Heart left ventricle (tissue), 16 donors: ENCODE results near the gene CYP27C1. TPM values are rescaled to one million over a fixed set of nuclear protein-coding genes. Genes with fewer than 3 reads are reported as not detected.
"Not testable (repeated sequence)": the region's sequence is repeated elsewhere in the genome, so short reads cannot be mapped to it uniquely, and the experiment has no call there.

Experiments used
- ATAC-seq, 4 donors: fragments of 200-7000 bp; cut with Tn5 transposase; one replicate each; pipeline ENCODE4 v1.9.1; 2020 to 2022; ENCODE audit warnings: moderate library complexity in 4 of 4, mild to moderate bottlenecking in 3 of 4, moderate number of reproducible peaks in 1 of 4
- DNase-seq, 5 donors: peaks; one replicate each; pipeline ENCODE4 v3.0.0-alpha.2; 2020
- H3K27ac ChIP-seq, 12 donors: fragments of 200-600 bp; sonication (generic) in 4 of 12; one replicate each; pipeline versions ENCODE4 v1.5.0 to v1.8.0; 2016 to 2022; ENCODE audit warnings: mild to moderate bottlenecking in 2 of 12
- H3K27me3 ChIP-seq, 9 donors: fragments of 200-600 bp; sonication (generic) in 2 of 9; one replicate each; pipeline versions ENCODE4 v1.5.1 to v1.8.0; 2016 to 2022; ENCODE audit warnings: mild to moderate bottlenecking in 3 of 9
- H3K36me3 ChIP-seq, 9 donors: fragments of 200-600 bp; sonication (generic) in 2 of 9; one replicate each; pipeline versions ENCODE4 v1.5.0 to v1.8.0; 2018 to 2022; ENCODE audit warnings: mild to moderate bottlenecking in 2 of 9
- H3K4me1 ChIP-seq, 12 donors: fragments of 200-600 bp; sonication (generic) in 4 of 12; one replicate each; pipeline versions ENCODE4 v1.5.0 to v1.8.0; 2016 to 2022; ENCODE audit warnings: mild to moderate bottlenecking in 3 of 12
- H3K4me3 ChIP-seq, 12 donors: fragments of 200-600 bp; sonication (generic) in 4 of 12; one replicate each; pipeline versions ENCODE4 v1.5.0 to v1.8.0; 2017 to 2022; ENCODE audit warnings: mild to moderate bottlenecking in 9 of 12, moderate library complexity in 4 of 12
- H3K9me3 ChIP-seq, 12 donors: fragments of 200-600 bp; sonication (generic) in 4 of 12; one replicate each; pipeline versions ENCODE4 v1.5.0 to v1.8.0; 2016 to 2022; ENCODE audit warnings: mild to moderate bottlenecking in 1 of 12
- CTCF ChIP-seq, 12 donors: fragments of 200-600 bp; sonication (generic) in 4 of 12; IDR thresholded peaks; one replicate each; pipeline versions ENCODE4 v1.5.0 to v1.8.0; 2018 to 2022; ENCODE audit warnings: antibody characterized with exemption in 12 of 12, mild to moderate bottlenecking in 5 of 12
- POLR2A ChIP-seq, 2 donors: fragments of 450-650 bp; IDR thresholded peaks; one replicate each; pipeline ENCODE4 v1.6.1; 2017; ENCODE audit warnings: antibody characterized with exemption in 2 of 2, mild to moderate bottlenecking in 2 of 2, moderate library complexity in 2 of 2
- WGBS, 4 donors: extraction: QIAGEN DNeasy Blood & Tissue Kit in 2 of 4; methylation state at CpG; one replicate each; pipeline versions ENCODE4 v1.1.5 to v1.1.7; 2013 to 2018; 5-methylcytosine and 5-hydroxymethylcytosine counted together
- intact Hi-C, 10 donors: fragments of 100-400 bp; cut with DNase I; formaldehyde crosslinking; loops; one replicate each; pipeline versions ENCODE4 v1.11.1 to v1.14.2; 2022
- polyA plus RNA-seq, 2 donors: library from polyadenylated mRNA; stranded (reverse); fragments of 200-250 nt; gene quantifications; one replicate each; pipeline ENCODE4 v1.2.3, GENCODE V29; 2013
- total RNA-seq, 9 donors: library from RNA; depleted of rRNA in 2 of 9; stranded (reverse); fragments of >200 nt in 2 of 9; fragmentation: NEBNext Ultra II Directional in 3 of 9; extraction: Animal tissue kit (Norgen Biotek cat#: 25700) in 3 of 9; gene quantifications; one replicate each; pipeline versions ENCODE4 v1.1.0 to v1.2.4, GENCODE V29; 2016 to 2023
- donor health status: ischemic (EF 13 %, LVEDD 7.1; RV severe dilation, severe dysfunction).
- donor health status: healthy with polysubstance abuse.
- donor health status: DM: no; HTN: yes; CAD: no.
- donor health status: DM: no; HTN: no; CAD: no.
- donor health status: ischemic (EF 25% LVEDD 6.9; RV normal size, moderate dysfunction).
- donor health status: ischemic (EF 25% LVEDD 5.7; RV mildly dilated, moderate dysfunction).
- donor health status: healthy.
- donor health status: DM: yes; HTN: yes; CAD: no.
- donor health status: ischemic (EF 35%, LVEDD 5.7; RV mildly dilated, moderate dysfunction).
- donor health status: nonischemic (EF 11% LVEDD 7.7; RV severe dilation, severe dysfunction).
- donor health status: DM: yes; HTN: yes; CAD: no.
- donor health status: PGD.
- donor health status: ischemic (EF 29% LVEDD 5.4; RV normal size, mild dysfunction).
- donor health status: nonischemic (EF 23%, LVEDD 6.1; RV moderate dilation, normal function).

CYP27C1 gene
- total and polyA plus RNA-seq, 11 donors = 0.06 to 0.44 (median 0.12) TPM; not detected in 8

DNA sequence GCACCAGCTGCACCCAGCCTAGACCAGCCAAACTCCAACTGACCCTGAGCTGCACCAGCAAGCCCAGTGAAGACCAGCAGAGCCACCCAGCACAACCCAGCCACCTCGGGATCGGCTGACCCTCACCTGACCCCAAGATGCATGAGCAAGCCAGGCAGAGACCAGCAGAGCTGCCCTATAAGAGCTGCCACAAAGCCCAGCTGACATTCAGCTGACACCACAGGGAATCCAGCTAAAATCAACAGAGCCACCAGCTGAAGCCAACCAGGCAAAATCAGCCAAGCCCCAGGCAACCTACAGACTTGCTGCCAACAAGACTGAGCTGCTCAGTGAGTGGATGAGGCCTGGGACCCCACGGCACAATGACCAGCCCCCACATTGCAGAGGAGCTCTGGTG, 54.6 kb downstream of the CYP27C1 start:
- DNase-seq = peak in 1 of 5 donors; percentile 2
- no peaks in the 10 kb centered on the region for H3K27me3 ChIP-seq
- H3K4me3 ChIP-seq = no peak overlapping the region
- no peaks in the 10 kb centered on the region for H3K9me3 ChIP-seq
- H3K27ac ChIP-seq = no peak overlapping the region
- H3K36me3 ChIP-seq = no peaks in the 10 kb centered on the region
- H3K4me1 ChIP-seq = no peaks in the 10 kb centered on the region
- 66 to 86% (median 77%) methylated on average over 3 of the region's 3 CpGs for WGBS, 4 donors
- no peak for ATAC-seq
- intact Hi-C loops = no loop called here
- TF ChIP-seq CTCF (IDR thresholded peaks at IDR 0.05) = no peak

DNA sequence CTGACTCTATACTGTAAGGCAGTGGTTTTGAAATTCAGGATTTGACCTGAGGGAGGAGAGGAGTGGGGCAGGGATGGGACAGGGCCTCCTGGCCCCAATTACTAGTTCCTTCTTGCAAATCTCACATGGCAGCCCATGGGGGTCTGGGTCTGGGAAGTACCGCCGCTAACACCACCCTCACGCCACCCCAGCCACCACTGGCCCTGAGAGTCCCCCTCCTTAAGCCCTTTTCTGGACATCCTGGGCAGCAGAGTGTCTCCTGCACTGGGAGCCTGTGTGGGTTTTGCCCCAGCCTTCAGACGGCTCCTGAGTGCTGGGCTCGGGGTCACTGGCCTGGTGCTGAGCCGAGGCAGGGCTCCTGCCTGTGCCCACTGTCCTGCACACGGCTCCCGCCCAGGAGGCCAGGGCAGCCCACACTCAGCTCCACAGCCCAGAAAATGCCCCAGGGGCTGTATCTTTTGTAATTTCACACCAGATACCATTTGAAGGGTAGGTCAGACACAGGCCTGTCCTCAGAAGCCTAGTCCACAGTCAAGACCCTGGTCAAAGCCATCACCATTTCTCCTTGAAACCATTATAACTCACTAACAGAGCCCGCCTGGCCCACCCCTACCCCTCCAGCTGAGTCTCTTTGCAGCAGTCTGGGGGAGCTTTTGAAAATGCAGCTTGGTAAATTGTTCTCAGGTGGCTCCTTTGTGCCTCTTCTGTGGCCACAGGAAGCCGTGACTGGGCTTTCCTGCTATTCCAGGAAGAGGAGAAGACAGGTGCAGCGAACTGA, 55.1 kb downstream of the CYP27C1 start:
- intact Hi-C loops = no loop called here
- no peaks in the 10 kb centered on the region for H3K27me3 ChIP-seq
- TF ChIP-seq CTCF (IDR thresholded peaks at IDR 0.05) (no peak), POLR2A (IDR thresholded peaks at IDR 0.05) (no peak)
- no peaks in the 10 kb centered on the region for H3K4me1 ChIP-seq
- ATAC-seq (peak in 1 of 4 donors; percentile 33), DNase-seq (no peak)
- no peaks in the 10 kb centered on the region for H3K9me3 ChIP-seq
- H3K4me3 ChIP-seq = no peak overlapping the region
- no peaks in the 10 kb centered on the region for H3K36me3 ChIP-seq
- WGBS, 4 donors = 90 to 97% (median 93%) methylated on average over 8 to 11 of the region's 11 CpGs
- no peak overlapping the region for H3K27ac ChIP-seq

DNA sequence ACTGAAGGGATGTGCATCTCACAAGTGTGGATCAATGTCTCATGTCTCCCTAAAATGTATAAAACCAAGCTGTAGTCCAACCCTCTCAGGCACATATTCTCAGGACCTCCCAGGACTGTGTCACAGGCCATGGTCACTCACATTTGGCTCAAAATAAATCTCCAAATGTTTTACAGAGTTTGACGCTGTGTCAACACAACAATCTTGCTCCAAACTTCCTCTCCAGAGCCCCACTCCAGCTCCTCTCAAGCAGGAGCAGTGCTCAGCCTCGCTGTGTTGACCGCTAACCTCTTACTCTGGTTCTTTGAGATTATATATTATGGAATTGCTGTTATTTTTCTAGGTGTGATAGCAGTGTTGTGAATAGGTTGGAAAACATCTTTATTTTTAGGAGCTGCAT, 56.2 kb downstream of the CYP27C1 start:
- ATAC-seq (no peak), DNase-seq (no peak)
- Histone ChIP-seq H3K36me3 (no peaks in the 10 kb centered on the region), H3K9me3 (no peaks in the 10 kb centered on the region), H3K4me1 (peaks cover 0 to 7% (median 0%) of the 10 kb centered on the region in 12 donors), H3K27me3 (no peaks in the 10 kb centered on the region), H3K4me3 (no peak overlapping the region), H3K27ac (no peak overlapping the region)
- intact Hi-C loops = no loop called here
- 61 to 75% (median 67%) methylated on average over 3 of the region's 3 CpGs for WGBS, 4 donors
- TF ChIP-seq CTCF (IDR thresholded peaks at IDR 0.05) = no peak
- TF ChIP-seq POLR2A (IDR thresholded peaks at IDR 0.05) = no peak

DNA sequence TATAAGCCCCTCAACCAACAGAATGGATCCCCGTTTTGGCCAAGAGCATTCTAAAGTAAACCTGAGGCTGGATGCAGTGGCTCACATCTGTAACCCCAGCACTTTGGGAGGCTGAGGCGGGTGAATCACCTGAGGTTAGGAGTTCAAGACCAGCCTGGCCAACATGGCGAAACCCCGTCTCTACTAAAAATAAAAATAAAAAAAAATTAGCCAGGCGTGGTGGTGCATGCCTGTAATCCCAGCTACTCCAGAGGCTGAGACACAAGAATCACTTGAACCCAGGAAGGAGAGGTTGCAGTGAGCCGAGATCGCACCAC, 57.1 kb downstream of the CYP27C1 start:
- DNase-seq, H3K4me3 ChIP-seq, ATAC-seq, intact Hi-C loops, H3K36me3 ChIP-seq, H3K27me3 ChIP-seq, H3K4me1 ChIP-seq, H3K27ac ChIP-seq, H3K9me3 ChIP-seq: not testable (repeated sequence)
- 91 to 98% (median 95%) methylated on average over 7 of the region's 7 CpGs for WGBS, 4 donors
